Measurements from ENCODE around the gene USF3. TPM values are rescaled to one million over a fixed set of nuclear protein-coding genes. Genes with fewer than 3 reads are reported as not detected.

The USF3 gene
- total and polyA plus RNA-seq, 8 donors, result 15.4 to 19.6 (median 18.1) TPM

DNA sequence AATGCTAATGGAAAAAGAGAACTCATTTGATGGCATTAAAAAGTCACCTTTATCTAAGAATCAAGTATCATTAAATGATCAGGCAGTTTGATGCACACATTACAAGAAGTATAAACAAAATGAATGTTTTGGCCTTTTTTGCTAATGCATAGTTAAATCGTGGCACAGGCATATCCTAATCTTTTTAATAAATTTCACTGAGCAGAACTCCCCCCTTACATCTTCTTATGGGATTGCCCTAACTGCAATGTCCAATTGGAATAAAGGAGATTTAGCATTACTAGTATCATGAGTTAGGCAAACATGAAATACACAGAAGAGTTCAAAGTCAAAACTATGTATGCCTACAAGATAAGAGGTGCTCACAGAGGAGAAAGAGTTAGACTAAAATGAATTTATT is 32.7 kb downstream of the USF3 start:
- Histone ChIP-seq H3K4me1 (no peaks in the 10 kb centered on the region), H3K27ac (no peak overlapping the region), H3K36me3 (peaks cover 0 to 42% of the 10 kb centered on the region in 2 donors), H3K4me3 (no peak overlapping the region), H3K9me3 (no peaks in the 10 kb centered on the region), H3K27me3 (no peaks in the 10 kb centered on the region)
- no peak for DNase-seq
- no peak for ATAC-seq
- TF ChIP-seq, protein P1, sequence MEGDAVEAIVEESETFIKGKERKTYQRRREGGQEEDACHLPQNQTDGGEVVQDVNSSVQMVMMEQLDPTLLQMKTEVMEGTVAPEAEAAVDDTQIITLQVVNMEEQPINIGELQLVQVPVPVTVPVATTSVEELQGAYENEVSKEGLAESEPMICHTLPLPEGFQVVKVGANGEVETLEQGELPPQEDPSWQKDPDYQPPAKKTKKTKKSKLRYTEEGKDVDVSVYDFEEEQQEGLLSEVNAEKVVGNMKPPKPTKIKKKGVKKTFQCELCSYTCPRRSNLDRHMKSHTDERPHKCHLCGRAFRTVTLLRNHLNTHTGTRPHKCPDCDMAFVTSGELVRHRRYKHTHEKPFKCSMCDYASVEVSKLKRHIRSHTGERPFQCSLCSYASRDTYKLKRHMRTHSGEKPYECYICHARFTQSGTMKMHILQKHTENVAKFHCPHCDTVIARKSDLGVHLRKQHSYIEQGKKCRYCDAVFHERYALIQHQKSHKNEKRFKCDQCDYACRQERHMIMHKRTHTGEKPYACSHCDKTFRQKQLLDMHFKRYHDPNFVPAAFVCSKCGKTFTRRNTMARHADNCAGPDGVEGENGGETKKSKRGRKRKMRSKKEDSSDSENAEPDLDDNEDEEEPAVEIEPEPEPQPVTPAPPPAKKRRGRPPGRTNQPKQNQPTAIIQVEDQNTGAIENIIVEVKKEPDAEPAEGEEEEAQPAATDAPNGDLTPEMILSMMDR (IDR thresholded peaks at IDR 0.05), result no peak
- intact Hi-C loops (cut with DNase I), result no loop called here

DNA sequence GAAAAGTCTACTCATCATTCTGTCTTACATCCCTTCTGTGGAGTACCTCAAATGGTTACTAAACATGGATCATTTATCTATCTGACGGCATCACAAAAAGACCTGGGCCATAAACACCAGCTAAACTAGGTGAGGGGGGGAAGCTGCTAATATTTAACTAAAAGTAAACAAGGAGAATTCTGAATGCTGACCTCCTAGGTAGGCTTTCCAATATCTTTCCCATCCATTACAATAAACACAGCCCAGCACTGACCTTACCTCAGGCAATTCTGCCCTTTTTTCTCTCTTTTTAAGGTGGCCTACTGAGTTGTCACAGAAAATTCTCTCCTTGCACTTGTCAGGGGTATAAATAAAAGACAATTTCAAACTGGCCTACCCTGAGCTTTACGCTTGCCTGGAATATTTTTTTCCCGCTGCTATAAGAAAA is 33.1 kb downstream of the USF3 start:
- intact Hi-C loops (cut with DNase I), result no loop called here
- no peaks in the 10 kb centered on the region for H3K27me3 ChIP-seq
- no peak for ATAC-seq
- H3K36me3 ChIP-seq, result peaks cover 0 to 46% of the 10 kb centered on the region in 2 donors
- H3K4me1 ChIP-seq, result no peaks in the 10 kb centered on the region
- no peak overlapping the region for H3K4me3 ChIP-seq
- no peak for DNase-seq
- H3K27ac ChIP-seq, result no peak overlapping the region
- no peaks in the 10 kb centered on the region for H3K9me3 ChIP-seq
- TF ChIP-seq, protein P1 (IDR thresholded peaks at IDR 0.05), result no peak

DNA sequence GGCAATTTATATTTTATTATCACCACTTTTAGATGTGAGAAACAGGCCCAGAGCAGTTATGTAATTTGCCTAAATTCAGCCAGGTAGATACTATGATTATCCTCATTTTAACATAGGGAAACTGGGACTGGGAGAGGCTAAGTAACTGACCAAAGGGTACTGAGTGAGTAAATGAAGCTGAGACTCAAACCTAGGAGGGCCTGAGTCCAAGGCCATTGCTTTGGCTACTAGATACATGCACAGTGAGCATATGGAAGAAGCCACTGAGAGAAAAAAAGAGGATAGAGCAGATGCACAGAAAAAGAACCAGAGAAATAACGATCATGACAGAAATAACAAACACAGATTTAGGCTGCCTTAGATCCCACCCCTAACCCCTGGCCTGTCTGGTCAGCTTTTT is 33.6 kb downstream of the USF3 start:
- H3K36me3 ChIP-seq, result peaks cover 0 to 48% of the 10 kb centered on the region in 2 donors
- no peak for ATAC-seq
- H3K9me3 ChIP-seq, result no peaks in the 10 kb centered on the region
- H3K27ac ChIP-seq, result no peak overlapping the region
- TF ChIP-seq, protein P1 (IDR thresholded peaks at IDR 0.05), result no peak
- no peaks in the 10 kb centered on the region for H3K4me1 ChIP-seq
- no peaks in the 10 kb centered on the region for H3K27me3 ChIP-seq
- intact Hi-C loops (cut with DNase I), result no loop called here
- no peak for DNase-seq
- H3K4me3 ChIP-seq, result no peak overlapping the region

DNA sequence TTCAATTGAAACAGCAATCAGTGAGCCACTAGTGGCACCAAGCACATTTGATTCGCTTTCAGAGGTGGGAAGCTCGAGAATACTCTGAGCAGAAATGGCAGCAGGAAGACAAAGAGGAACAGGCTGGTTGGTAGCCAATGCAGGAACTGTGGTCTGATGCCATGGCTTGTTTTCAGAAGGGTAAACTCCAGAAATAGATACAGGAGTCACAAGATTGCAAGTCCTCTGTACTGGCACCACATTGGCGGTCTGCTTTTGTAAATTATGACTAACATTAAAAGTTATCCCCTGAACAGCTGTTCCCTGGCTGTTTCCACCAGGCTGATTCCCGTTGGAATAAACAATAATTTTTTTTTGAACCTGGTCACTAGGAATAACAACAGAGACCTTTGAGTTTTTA is 35.5 kb downstream of the USF3 start:
- TF ChIP-seq, protein P1 (IDR thresholded peaks at IDR 0.05), result no peak
- no peak for DNase-seq
- Histone ChIP-seq H3K4me3 (no peak overlapping the region), H3K27ac (no peak overlapping the region), H3K27me3 (no peaks in the 10 kb centered on the region), H3K9me3 (no peaks in the 10 kb centered on the region), H3K4me1 (no peaks in the 10 kb centered on the region), H3K36me3 (peaks cover 0 to 48% of the 10 kb centered on the region in 2 donors)
- intact Hi-C loops (cut with DNase I), result no loop called here
- no peak for ATAC-seq

DNA sequence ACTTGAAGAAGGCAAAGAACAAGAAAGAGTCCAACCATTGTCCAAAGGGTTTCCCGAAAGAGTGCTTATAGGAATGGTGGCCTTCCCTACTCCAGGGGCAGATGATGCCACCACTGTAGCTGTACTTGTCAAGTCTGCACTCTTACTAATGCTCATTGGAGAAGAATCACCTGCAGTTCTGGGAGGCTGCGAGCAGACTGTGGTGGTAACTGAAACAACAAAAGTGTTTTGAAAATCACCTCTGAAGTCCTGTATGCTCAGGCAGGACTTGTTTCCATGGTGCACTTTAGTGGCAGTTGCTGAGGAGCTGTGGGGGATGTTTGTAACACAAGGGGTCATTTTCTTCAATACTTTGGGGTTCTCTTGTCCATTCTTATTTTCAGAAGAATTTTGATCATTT is 36.0 kb downstream of the USF3 start:
- Histone ChIP-seq H3K27me3 (no peaks in the 10 kb centered on the region), H3K4me1 (no peaks in the 10 kb centered on the region), H3K9me3 (no peaks in the 10 kb centered on the region), H3K4me3 (no peak overlapping the region), H3K36me3 (peaks cover 0 to 45% of the 10 kb centered on the region in 2 donors), H3K27ac (no peak overlapping the region)
- intact Hi-C loops (cut with DNase I), result no loop called here
- TF ChIP-seq, protein P1 (IDR thresholded peaks at IDR 0.05), result no peak
- DNase-seq (no peak), ATAC-seq (no peak)

All from left lung (tissue), 10 donors.